OCI-LY3 (cell line): ENCODE measurements around the gene FBXL13.
A peak's percentile ranks its signal among the peaks of the same experiment; 100 is the strongest.

ENCODE experiments used
- H2AFZ ChIP-seq: fragments of 200-600, 300-600 bp; shearing (Covaris generic); 2 replicates; pipeline ENCODE4 v1.6.0; 2014; ENCODE audit warnings: antibody characterized with exemption, low read depth, low read length
- H3K27ac ChIP-seq: fragments of 200-600, 300-600 bp; sonication (generic); 2 replicates; pipeline ENCODE4 v1.5.1; 2014; ENCODE audit warnings: mild to moderate bottlenecking, low read length, moderate library complexity, mixed read lengths
- H3K27me3 ChIP-seq: fragments of 200-600, 300-600 bp; sonication (generic); 2 replicates; pipeline ENCODE4 v1.6.1; 2014; ENCODE audit warnings: low read depth, low read length, mixed read lengths
- H3K36me3 ChIP-seq: fragments of 200-600, 300-600 bp; sonication (generic); replicated peaks from 2 replicates; pipeline ENCODE3; 2014; ENCODE audit warnings: low read depth, low read length, mixed read lengths
- H3K4me1 ChIP-seq: fragments of 300-600, 200-600 bp; sonication (generic); 2 replicates; pipeline ENCODE4 v1.6.1; 2014; ENCODE audit warnings: low read length, mixed read lengths
- H3K4me2 ChIP-seq: fragments of 200-600, 300-600 bp; sonication (generic); 2 replicates; pipeline ENCODE4 v1.6.1; 2014; ENCODE audit warnings: low read length, mixed read lengths
- H3K4me3 ChIP-seq: fragments of 300-600, 200-600 bp; sonication (generic); 2 replicates; pipeline ENCODE4 v1.5.1; 2014; ENCODE audit warnings: antibody characterized with exemption, mild to moderate bottlenecking, low read length, moderate library complexity
- H3K79me2 ChIP-seq: fragments of 300-600, 200-600 bp; shearing (Covaris generic); 2 replicates; pipeline ENCODE4 v1.6.1; 2014; ENCODE audit warnings: mild to moderate bottlenecking, low read length, mixed read lengths
- H3K9ac ChIP-seq: fragments of 300-600, 200-600 bp; shearing (Covaris generic); 2 replicates; pipeline ENCODE4 v1.6.0; 2014; ENCODE audit warnings: mild to moderate bottlenecking, low read length, moderate library complexity
- H3K9me3 ChIP-seq: fragments of 200-600, 300-600 bp; shearing (Covaris generic); 2 replicates; pipeline ENCODE4 v1.6.1; 2014; ENCODE audit warnings: low read length, mixed read lengths; ENCODE audit not compliant: insufficient read depth
- H4K20me1 ChIP-seq: fragments of 200-600, 300-600 bp; sonication (generic); 2 replicates; pipeline ENCODE4 v1.6.1; 2016; ENCODE audit warnings: low read length, mixed read lengths; ENCODE audit not compliant: insufficient read depth
- CTCF ChIP-seq: fragments of 200-600, 300-600 bp; sonication (generic); IDR thresholded peaks from 2 replicates; pipeline ENCODE4 v1.5.1; 2014; ENCODE audit warnings: antibody characterized with exemption, low read length, low read depth
- EZH2phosphoT487 ChIP-seq: fragments of 200-600 bp; shearing (Covaris generic); IDR thresholded peaks from 2 replicates; pipeline ENCODE4 v1.6.1; 2018; ENCODE audit warnings: antibody characterized with exemption, mixed run types, low read depth

FBXL13 gene

GRCh38 chr7:102875700-102876295 is 198.8 kb downstream of the FBXL13 start:
- TF ChIP-seq EZH2phosphoT487: no peak
- TF ChIP-seq CTCF: no peak

GRCh38 chr7:102874966-102875365 is 199.6 kb downstream of the FBXL13 start:
- Histone ChIP-seq H3K27ac (no peak overlapping the region), H3K9ac (no peak overlapping the region), H4K20me1 (no peaks in the 10 kb centered on the region), H3K4me2 (no peak overlapping the region), H3K4me1 (peaks cover 12% of the 10 kb centered on the region), H3K79me2 (no peaks in the 10 kb centered on the region), H2AFZ (no peak overlapping the region), H3K9me3 (no peaks in the 10 kb centered on the region), H3K36me3 (no peaks in the 10 kb centered on the region), H3K27me3 (0 out of 2 replicates have a peak, but pooled peaks cover 3% of the 10 kb centered on the region), H3K4me3 (no peak overlapping the region)
- TF ChIP-seq EZH2phosphoT487 (no peak), CTCF (no peak)

More at GRCh38 chr7:102875700-102876295, 198.8 kb downstream of the FBXL13 start:
- Histone ChIP-seq H3K79me2 (no peaks in the 10 kb centered on the region), H2AFZ (no peak overlapping the region), H3K9me3 (no peaks in the 10 kb centered on the region), H4K20me1 (no peaks in the 10 kb centered on the region), H3K27me3 (0 out of 2 replicates have a peak, but pooled peaks cover 3% of the 10 kb centered on the region), H3K4me3 (no peak overlapping the region), H3K4me1 (peaks cover 12% of the 10 kb centered on the region), H3K9ac (no peak overlapping the region), H3K4me2 (no peak overlapping the region), H3K36me3 (no peaks in the 10 kb centered on the region), H3K27ac (no peak overlapping the region)

- no peaks in the 10 kb centered on the region for H3K36me3 ChIP-seq
- no peak overlapping the region for H3K9ac ChIP-seq
- 0 out of 2 replicates have a peak, but pooled peaks cover 3% of the 10 kb centered on the region for H3K27me3 ChIP-seq
- no peak overlapping the region for H3K4me3 ChIP-seq
- H4K20me1 ChIP-seq: no peaks in the 10 kb centered on the region
- no peak for TF ChIP-seq CTCF
- no peak for TF ChIP-seq EZH2phosphoT487
- no peaks in the 10 kb centered on the region for H3K79me2 ChIP-seq
- no peaks in the 10 kb centered on the region for H3K9me3 ChIP-seq
- no peak overlapping the region for H2AFZ ChIP-seq
- H3K4me2 ChIP-seq: peak overlapping the region; percentile 30
- H3K4me1 ChIP-seq: peaks cover 12% of the 10 kb centered on the region
- no peak overlapping the region for H3K27ac ChIP-seq
These were observed 200.3 kb downstream of the FBXL13 start for GRCh38 chr7:102874166-102874829.

GRCh38 chr7:102873470-102874165 is 201.0 kb downstream of the FBXL13 start:
- Histone ChIP-seq H3K27ac (no peak overlapping the region), H3K9me3 (no peaks in the 10 kb centered on the region), H4K20me1 (no peaks in the 10 kb centered on the region), H3K36me3 (no peaks in the 10 kb centered on the region), H3K4me1 (peaks cover 12% of the 10 kb centered on the region), H3K79me2 (no peaks in the 10 kb centered on the region), H3K27me3 (no peaks in the 10 kb centered on the region), H3K4me3 (no peak overlapping the region), H2AFZ (no peak overlapping the region), H3K4me2 (peak overlapping the region; percentile 30), H3K9ac (no peak overlapping the region)
- TF ChIP-seq CTCF (no peak), EZH2phosphoT487 (no peak)
